ENCODE results near the gene EHBP1L1. TPM values are rescaled to one million over a fixed set of nuclear protein-coding genes. Genes with fewer than 3 reads are reported as not detected.

Gene EHBP1L1
- total RNA-seq, 1 donor from 2014 or later, result 4.7 TPM

- peaks cover 44% of the 10 kb centered on the region for H4K20me1 ChIP-seq (ENCODE audit: low read depth)
- H3K9me3 Mint-ChIP-seq, result no peaks in the 10 kb centered on the region
- H3K27ac ChIP-seq, result no peak overlapping the region
Measured at GRCh38 chr11:65529475-65530156, 46.2 kb upstream of the EHBP1L1 start.

GRCh38 chr11:65530157-65530496, 45.7 kb upstream of the EHBP1L1 start:
- no peaks in the 10 kb centered on the region for H3K36me3 ChIP-seq
- no peak overlapping the region for H2AFZ ChIP-seq (replicated peaks)
- no peak overlapping the region for H3K4me3 ChIP-seq
- H3K4me1 ChIP-seq, result peaks cover 5% of the 10 kb centered on the region
- no peak overlapping the region for H3K27ac Mint-ChIP-seq
- H3K36me3 Mint-ChIP-seq, result peaks cover 25% of the 10 kb centered on the region
- H3K27me3 ChIP-seq, result no peaks in the 10 kb centered on the region
- no peak for DNase-seq (ENCODE audit: low spot score)
- no peaks in the 10 kb centered on the region for H3K9me3 ChIP-seq (ENCODE audit: low read depth)
- H3K27me3 Mint-ChIP-seq (ENCODE audit: insufficient read depth, low read depth), result peaks cover 2% of the 10 kb centered on the region
- peak overlapping the region; percentile 35 for H3K4me3 Mint-ChIP-seq
- no peak overlapping the region for H3K9ac ChIP-seq
- H3K4me2 ChIP-seq, result no peak overlapping the region
- peaks cover 43% of the 10 kb centered on the region for H4K20me1 ChIP-seq (ENCODE audit: low read depth)
- H3K9me3 Mint-ChIP-seq, result no peaks in the 10 kb centered on the region
- TF ChIP-seq CTCF (IDR thresholded peaks at IDR 0.05), result peak; percentile 44
- no peak for TF ChIP-seq EZH2phosphoT487 (IDR thresholded peaks at IDR 0.05)
- H3K4me1 Mint-ChIP-seq, result peaks cover 12% of the 10 kb centered on the region
- H3F3A ChIP-seq (ENCODE audit: low read depth), result peaks cover 4% of the 10 kb centered on the region
- H3K27ac ChIP-seq, result no peak overlapping the region
- H3K79me2 ChIP-seq (ENCODE audit: low read depth), result peaks cover 14% of the 10 kb centered on the region

More at GRCh38 chr11:65529475-65530156, 46.2 kb upstream of the EHBP1L1 start:
- Mint-ChIP-seq H3K4me3 (no peak overlapping the region), H3K4me1 (peaks cover 12% of the 10 kb centered on the region), H3K27ac (no peak overlapping the region), H3K27me3 (ENCODE audit: insufficient read depth, low read depth) (peaks cover 2% of the 10 kb centered on the region), H3K36me3 (peaks cover 23% of the 10 kb centered on the region)
- DNase-seq (ENCODE audit: low spot score), result no peak
- Histone ChIP-seq H3K4me2 (no peak overlapping the region), H3K4me1 (peaks cover 5% of the 10 kb centered on the region), H2AFZ (replicated peaks) (no peak overlapping the region), H3K9ac (no peak overlapping the region), H3F3A (ENCODE audit: low read depth) (peaks cover 4% of the 10 kb centered on the region), H3K4me3 (no peak overlapping the region), H3K79me2 (ENCODE audit: low read depth) (peaks cover 15% of the 10 kb centered on the region), H3K27me3 (no peaks in the 10 kb centered on the region), H3K9me3 (ENCODE audit: low read depth) (no peaks in the 10 kb centered on the region), H3K36me3 (no peaks in the 10 kb centered on the region)
- TF ChIP-seq EZH2 (IDR thresholded peaks at IDR 0.05), result no peak

GRCh38 chr11:65532388-65533064, 43.3 kb upstream of the EHBP1L1 start:
- Histone ChIP-seq H3K79me2 (ENCODE audit: low read depth) (no peaks in the 10 kb centered on the region), H2AFZ (replicated peaks) (no peak overlapping the region), H3K9me3 (ENCODE audit: low read depth) (no peaks in the 10 kb centered on the region), H3K4me3 (no peak overlapping the region), H3K27ac (no peak overlapping the region), H3F3A (ENCODE audit: low read depth) (peaks cover 4% of the 10 kb centered on the region), H3K4me2 (no peak overlapping the region), H3K4me1 (no peaks in the 10 kb centered on the region), H4K20me1 (ENCODE audit: low read depth) (peaks cover 29% of the 10 kb centered on the region), H3K36me3 (no peaks in the 10 kb centered on the region), H3K27me3 (peaks cover 5% of the 10 kb centered on the region), H3K9ac (no peak overlapping the region)
- H3K27ac Mint-ChIP-seq, result no peak overlapping the region
- H3K36me3 Mint-ChIP-seq, result peaks cover 29% of the 10 kb centered on the region
- no peak for DNase-seq (ENCODE audit: low spot score)
- H3K4me3 Mint-ChIP-seq, result no peak overlapping the region
- TF ChIP-seq CTCF (IDR thresholded peaks at IDR 0.05) (no peak), EZH2 (IDR thresholded peaks at IDR 0.05) (no peak), EZH2phosphoT487 (IDR thresholded peaks at IDR 0.05) (no peak)
- H3K9me3 Mint-ChIP-seq, result no peaks in the 10 kb centered on the region
- peaks cover 4% of the 10 kb centered on the region for H3K4me1 Mint-ChIP-seq
- peaks cover 5% of the 10 kb centered on the region for H3K27me3 Mint-ChIP-seq (ENCODE audit: insufficient read depth, low read depth)

GRCh38 chr11:65535102-65535501, 40.8 kb upstream of the EHBP1L1 start:
- Histone ChIP-seq H3K4me3 (no peak overlapping the region), H3F3A (ENCODE audit: low read depth) (peaks cover 26% of the 10 kb centered on the region), H3K9ac (no peak overlapping the region), H3K4me2 (no peak overlapping the region), H3K36me3 (no peaks in the 10 kb centered on the region), H3K79me2 (ENCODE audit: low read depth) (no peaks in the 10 kb centered on the region), H3K27me3 (peaks cover 31% of the 10 kb centered on the region), H3K4me1 (peaks cover 16% of the 10 kb centered on the region), H2AFZ (replicated peaks) (no peak overlapping the region), H3K27ac (no peak overlapping the region), H4K20me1 (ENCODE audit: low read depth) (peaks cover 41% of the 10 kb centered on the region), H3K9me3 (ENCODE audit: low read depth) (no peaks in the 10 kb centered on the region)
- no peaks in the 10 kb centered on the region for H3K9me3 Mint-ChIP-seq
- peaks cover 9% of the 10 kb centered on the region for H3K27me3 Mint-ChIP-seq (ENCODE audit: insufficient read depth, low read depth)
- no peak for DNase-seq (ENCODE audit: low spot score)
- TF ChIP-seq CTCF (IDR thresholded peaks at IDR 0.05) (no peak), EZH2 (IDR thresholded peaks at IDR 0.05) (no peak), EZH2phosphoT487 (IDR thresholded peaks at IDR 0.05) (no peak)
- H3K36me3 Mint-ChIP-seq, result peaks cover 21% of the 10 kb centered on the region
- H3K4me1 Mint-ChIP-seq, result peaks cover 2% of the 10 kb centered on the region
- no peak overlapping the region for H3K4me3 Mint-ChIP-seq
- no peak overlapping the region for H3K27ac Mint-ChIP-seq

Measured in neural progenitor cell (in vitro differentiated cells).